Measurements from ENCODE around the gene PIWIL1.

GRCh38 chr12:130385193-130385592 is 47.5 kb downstream of the PIWIL1 start:
- TF ChIP-seq CTCF (conservative IDR thresholded peaks at IDR 0.05; ENCODE audit: low read depth, low read length) (no peak), EZH2 (IDR thresholded peaks at IDR 0.05; ENCODE audit: borderline replicate concordance, low read depth, low read length, poor library complexity, severe bottlenecking) (no peak)
